Stimulated activated CD4-positive, alpha-beta T cell treated with anti-CD3 and anti-CD28 coated beads, Interleukin-12 subunit alpha, Interleukin-12 subunit beta, amount 100 ng/mL, for 48 hours (primary cell): Measurements from ENCODE around the gene NIF3L1.

Source experiments
- DNase-seq, 3 donors: peaks; one replicate each; pipeline ENCODE4 v3.0.0-alpha.2; 2020; ENCODE audit warnings: low read depth in 2 of 3, low spot score in 1 of 3

Gene NIF3L1, protein sequence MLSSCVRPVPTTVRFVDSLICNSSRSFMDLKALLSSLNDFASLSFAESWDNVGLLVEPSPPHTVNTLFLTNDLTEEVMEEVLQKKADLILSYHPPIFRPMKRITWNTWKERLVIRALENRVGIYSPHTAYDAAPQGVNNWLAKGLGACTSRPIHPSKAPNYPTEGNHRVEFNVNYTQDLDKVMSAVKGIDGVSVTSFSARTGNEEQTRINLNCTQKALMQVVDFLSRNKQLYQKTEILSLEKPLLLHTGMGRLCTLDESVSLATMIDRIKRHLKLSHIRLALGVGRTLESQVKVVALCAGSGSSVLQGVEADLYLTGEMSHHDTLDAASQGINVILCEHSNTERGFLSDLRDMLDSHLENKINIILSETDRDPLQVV

GRCh38 chr2:200888704-200889625, at the start of gene NIF3L1, which contains the start of gene PPIL3:
NIF3L1 (plus strand) TSS chr2:200889371; CDS start chr2:200891944, 2,573 bp downstream.
PPIL3 (minus strand) TSS chr2:200889077; CDS start chr2:200887615, 1,462 bp downstream.
- peak; percentile 94 to 97 (median 96) for DNase-seq

GRCh38 chr2:200839513-200839912, 49.7 kb upstream of the NIF3L1 start:
- no peak for DNase-seq

- DNase-seq = no peak
These were observed 44.9 kb upstream of the NIF3L1 start for GRCh38 chr2:200843993-200844948.

DNA sequence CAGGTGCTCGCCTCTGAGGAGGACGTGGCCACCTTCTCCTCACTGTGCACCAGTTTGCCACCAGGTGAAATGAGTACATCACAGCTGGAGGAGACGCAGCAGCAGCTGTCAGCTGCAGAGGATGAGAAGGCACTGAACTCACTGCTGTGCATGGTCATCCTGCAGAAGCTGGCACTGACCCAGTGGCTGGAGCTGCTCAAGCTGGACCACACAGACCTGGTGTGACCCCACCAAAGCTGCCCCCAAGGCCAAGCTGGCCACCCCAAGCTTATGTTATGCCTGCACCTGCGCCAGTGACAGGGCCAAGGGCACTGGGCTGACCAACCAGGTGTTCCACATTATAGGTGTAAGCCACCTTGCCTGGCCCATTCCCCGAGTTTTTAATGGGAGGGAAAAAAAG, 44.0 kb upstream of the NIF3L1 start:
- DNase-seq = no peak

DNA sequence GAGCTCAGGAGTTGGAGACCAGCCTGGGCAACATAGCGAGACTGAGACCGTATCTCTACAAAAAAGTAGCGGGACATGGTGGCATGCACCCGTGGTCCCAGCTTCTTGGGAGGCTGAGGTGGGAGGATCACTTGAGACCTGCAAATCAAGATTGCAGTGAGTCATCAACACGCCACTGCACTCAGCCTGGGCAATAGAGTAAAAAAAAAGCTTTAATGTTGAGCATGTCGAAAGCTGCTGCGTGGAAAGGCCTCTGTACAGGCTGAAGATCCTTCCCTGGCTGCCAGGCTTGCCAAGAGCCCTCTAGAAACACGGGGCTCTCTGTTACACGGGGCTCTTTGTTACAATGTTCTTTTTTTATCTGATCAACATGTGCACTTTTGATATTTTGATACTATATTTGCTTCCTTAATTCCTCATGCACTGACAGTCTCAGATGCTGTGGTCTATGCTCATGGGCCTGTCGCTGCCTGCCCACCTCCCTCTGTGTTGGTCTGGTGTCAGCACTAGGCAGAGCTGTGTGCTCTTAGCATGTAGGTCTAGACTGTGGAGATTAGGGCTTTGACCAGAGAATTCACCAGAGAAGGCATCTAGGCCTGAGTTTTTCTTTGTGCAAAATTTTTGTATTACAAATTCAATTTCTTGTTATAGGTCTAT, 43.4 kb upstream of the NIF3L1 start:
- DNase-seq = no peak

GRCh38 chr2:200847269-200847668, 41.9 kb upstream of the NIF3L1 start:
- no peak for DNase-seq

GRCh38 chr2:200847939-200848338, 41.2 kb upstream of the NIF3L1 start:
- DNase-seq = no peak

GRCh38 chr2:200850512-200851256, 38.5 kb upstream of the NIF3L1 start:
- DNase-seq = no peak

- DNase-seq = no peak
These were observed 37.5 kb upstream of the NIF3L1 start for GRCh38 chr2:200851398-200852248.

DNA sequence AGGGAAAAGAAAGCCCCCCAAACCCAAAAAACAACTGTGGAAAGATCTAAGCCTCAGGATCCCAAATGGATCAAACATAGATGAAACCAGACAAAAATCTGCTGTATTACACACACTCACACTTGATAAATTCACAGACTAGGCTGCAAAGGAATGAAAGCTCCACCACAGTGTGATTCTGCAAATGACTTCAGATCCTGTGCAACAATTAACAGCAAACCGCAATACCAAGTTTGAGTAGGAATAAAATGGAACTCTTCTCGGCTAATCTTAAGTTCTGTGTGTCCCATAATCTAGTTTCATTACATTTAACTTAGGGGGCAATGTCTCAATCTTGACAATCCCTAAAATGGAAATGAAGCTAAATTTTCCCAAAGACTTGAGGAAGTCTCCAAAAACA, 36.6 kb upstream of the NIF3L1 start:
- no peak for DNase-seq

- no peak for DNase-seq
These were observed 32.4 kb upstream of the NIF3L1 start for GRCh38 chr2:200856806-200857205.

GRCh38 chr2:200860092-200860795, 28.9 kb upstream of the NIF3L1 start:
- no peak for DNase-seq

DNA sequence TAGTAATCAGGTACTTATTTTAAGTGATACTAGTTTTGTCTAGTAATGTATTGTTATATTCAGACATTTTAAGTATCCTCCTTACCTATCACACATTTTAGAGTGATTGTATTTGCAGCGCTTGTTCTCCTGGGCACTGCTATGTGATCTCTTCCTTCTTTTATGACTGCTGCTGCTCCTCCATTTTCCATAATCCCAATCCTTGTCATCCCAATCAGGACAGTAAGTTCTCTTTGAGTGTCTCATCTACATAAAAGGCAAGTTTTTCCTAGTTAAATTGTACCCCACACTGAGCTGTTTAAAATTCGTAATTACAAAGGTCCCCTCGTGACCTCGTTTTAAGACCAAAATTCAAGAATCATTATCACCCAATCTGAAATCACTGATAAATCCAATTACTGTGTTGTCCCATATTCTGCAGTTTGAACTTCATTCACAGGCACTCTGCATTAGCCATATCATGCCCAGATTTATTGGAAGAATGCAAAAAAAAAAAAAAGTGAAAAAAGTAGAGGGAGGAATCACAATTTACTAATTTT, 27.5 kb upstream of the NIF3L1 start:
- no peak for DNase-seq

- DNase-seq = peak; percentile 41 to 73 (median 49)
These were observed 26.6 kb upstream of the NIF3L1 start for GRCh38 chr2:200862532-200863000.

DNA sequence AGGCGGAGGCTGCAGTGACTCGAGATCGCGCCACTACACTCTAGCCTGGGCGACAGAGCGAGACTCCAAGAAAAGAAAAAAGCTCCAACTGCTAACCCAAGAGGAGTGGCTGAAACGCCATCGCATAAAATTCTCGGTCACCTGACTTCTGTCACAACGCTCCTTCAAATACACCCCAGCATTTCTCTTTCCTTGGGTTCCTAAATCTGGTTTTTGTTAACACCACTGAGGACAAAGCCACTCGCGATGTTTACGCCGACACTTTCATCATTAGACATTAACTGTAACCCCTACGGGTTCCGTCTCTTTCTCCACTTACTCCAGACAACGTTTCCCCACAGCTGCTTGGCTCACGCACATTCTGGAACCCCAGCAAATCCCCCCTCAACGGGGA, 25.4 kb upstream of the NIF3L1 start:
- DNase-seq = no peak

DNA sequence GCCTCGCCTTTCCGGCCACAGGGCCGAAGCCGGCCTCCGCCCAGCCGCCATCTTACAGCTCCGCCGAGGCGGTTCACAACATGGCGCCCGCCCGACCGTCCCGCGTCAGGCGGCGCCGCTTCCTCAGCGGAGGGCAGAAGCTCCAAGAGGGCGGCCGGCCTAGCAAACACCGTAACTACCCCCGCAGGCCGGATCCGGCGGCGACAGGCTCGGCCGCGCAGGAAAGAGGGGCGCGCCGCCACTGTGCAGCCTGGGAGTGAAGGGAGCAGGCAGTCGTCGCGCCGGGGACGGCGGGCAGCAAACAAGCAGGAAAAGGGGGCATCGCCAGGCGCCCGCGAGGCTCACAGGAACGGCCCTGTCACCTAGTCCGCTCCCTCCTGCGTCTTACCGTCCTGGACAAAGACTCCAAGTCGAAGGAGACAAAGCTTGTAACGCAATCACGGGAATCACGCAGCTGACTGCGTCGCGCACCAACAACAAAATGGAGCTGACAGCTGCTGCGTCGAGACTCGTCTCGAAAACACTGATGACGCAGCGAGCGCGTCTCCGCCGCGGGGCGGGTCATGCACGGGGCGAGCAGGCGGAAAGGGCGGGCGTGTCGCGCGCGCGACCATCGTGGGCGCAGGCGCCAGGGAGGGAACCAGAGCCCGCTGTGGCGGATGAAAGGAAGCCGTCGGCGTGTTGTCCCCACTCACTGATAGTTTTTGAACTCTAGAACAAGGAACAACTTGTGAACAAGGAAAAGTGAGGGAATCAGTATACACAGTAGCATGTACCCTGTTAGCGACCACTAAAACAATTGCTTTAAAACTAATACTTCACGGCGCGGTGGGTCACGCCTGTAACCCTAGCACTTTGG, 24.8 kb upstream of the NIF3L1 start, which contains the start of gene CLK1:
CLK1 (minus strand) TSS at position 483 of the 859 bp plus-strand sequence. CDS start 2,796 bp downstream, outside the sequence.
- DNase-seq = peak; percentile 93 to 96 (median 94)
